ENCODE measurements around the gene FABP1.

DNA sequence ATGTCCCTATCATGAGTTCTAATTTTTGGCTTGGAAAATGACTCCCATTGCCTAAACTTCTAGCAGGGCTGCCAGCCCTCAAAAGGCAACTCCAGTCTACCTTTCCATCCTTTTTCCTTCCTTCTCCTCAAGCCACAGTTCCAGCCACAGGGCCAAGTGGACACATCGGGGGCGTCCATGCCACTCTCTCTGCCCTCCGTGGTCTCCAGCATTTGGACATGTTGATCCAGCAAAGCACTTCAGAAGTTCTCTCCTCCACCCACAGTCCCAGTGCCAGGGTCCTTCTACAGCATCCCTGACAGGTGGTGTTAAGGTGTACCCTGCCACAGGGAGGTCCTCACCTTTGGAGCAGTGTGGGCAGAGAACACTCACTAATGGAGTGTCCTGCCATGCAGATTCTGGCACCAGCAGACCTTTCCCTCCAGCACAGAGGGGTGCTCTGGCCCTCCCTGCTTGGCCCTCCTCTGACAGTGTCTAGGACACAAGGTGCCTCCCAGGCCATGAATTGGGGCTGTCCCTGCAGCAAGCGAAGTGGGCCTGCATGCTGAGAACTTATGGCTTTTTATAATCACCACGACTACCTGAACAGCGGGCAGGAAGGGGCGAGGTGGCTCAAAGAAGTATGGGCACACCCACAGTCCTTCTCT, 1.6 kb upstream of the FABP1 start:
- no peak for TF ChIP-seq EP300 (IDR thresholded peaks at IDR 0.05)
- TF ChIP-seq, protein P1, sequence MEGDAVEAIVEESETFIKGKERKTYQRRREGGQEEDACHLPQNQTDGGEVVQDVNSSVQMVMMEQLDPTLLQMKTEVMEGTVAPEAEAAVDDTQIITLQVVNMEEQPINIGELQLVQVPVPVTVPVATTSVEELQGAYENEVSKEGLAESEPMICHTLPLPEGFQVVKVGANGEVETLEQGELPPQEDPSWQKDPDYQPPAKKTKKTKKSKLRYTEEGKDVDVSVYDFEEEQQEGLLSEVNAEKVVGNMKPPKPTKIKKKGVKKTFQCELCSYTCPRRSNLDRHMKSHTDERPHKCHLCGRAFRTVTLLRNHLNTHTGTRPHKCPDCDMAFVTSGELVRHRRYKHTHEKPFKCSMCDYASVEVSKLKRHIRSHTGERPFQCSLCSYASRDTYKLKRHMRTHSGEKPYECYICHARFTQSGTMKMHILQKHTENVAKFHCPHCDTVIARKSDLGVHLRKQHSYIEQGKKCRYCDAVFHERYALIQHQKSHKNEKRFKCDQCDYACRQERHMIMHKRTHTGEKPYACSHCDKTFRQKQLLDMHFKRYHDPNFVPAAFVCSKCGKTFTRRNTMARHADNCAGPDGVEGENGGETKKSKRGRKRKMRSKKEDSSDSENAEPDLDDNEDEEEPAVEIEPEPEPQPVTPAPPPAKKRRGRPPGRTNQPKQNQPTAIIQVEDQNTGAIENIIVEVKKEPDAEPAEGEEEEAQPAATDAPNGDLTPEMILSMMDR (IDR thresholded peaks at IDR 0.05), result no peak
- TF ChIP-seq POLR2A (IDR thresholded peaks at IDR 0.05), result no peak

All from upper lobe of left lung (tissue), 4 donors.